ENCODE measurements around the gene NFAT5.
"Not testable (repeated sequence)": the region's sequence is repeated elsewhere in the genome, so short reads cannot be mapped to it uniquely, and the experiment has no call there.

NFAT5 gene

GRCh38 chr16:69643997-69644396 is 78.2 kb downstream of the NFAT5 start:
- not testable (repeated sequence) for DNase-seq

- no peak for DNase-seq
Observed at GRCh38 chr16:69644790-69645189, 79.0 kb downstream of the NFAT5 start.

GRCh38 chr16:69647020-69647419 is 81.3 kb downstream of the NFAT5 start:
- no peak for DNase-seq

- DNase-seq, result no peak
Observed at GRCh38 chr16:69651217-69651616, 85.5 kb downstream of the NFAT5 start.

GRCh38 chr16:69654280-69654931 is 88.6 kb downstream of the NFAT5 start:
- no peak for DNase-seq

GRCh38 chr16:69660166-69660565 is 94.4 kb downstream of the NFAT5 start:
- DNase-seq, result no peak

GRCh38 chr16:69662901-69663300 is 97.1 kb downstream of the NFAT5 start:
- DNase-seq, result no peak

GRCh38 chr16:69663846-69664245 is 98.1 kb downstream of the NFAT5 start:
- DNase-seq, result no peak

- no peak for DNase-seq
Observed at GRCh38 chr16:69669577-69669976, 103.8 kb downstream of the NFAT5 start.

- no peak for DNase-seq
Observed at GRCh38 chr16:69672315-69672997, 106.7 kb downstream of the NFAT5 start.

GRCh38 chr16:69672998-69673713 is 107.4 kb downstream of the NFAT5 start:
- DNase-seq, result no peak

GRCh38 chr16:69680358-69680757 is 114.6 kb downstream of the NFAT5 start:
- DNase-seq, result no peak

- no peak for DNase-seq
Observed at GRCh38 chr16:69688589-69688988, 122.8 kb downstream of the NFAT5 start.

GRCh38 chr16:69691980-69692911 is 126.5 kb downstream of the NFAT5 start:
- DNase-seq, result no peak

GRCh38 chr16:69693916-69694315 is 128.2 kb downstream of the NFAT5 start:
- no peak for DNase-seq

- no peak for DNase-seq
Observed at GRCh38 chr16:69698404-69698803, 132.6 kb downstream of the NFAT5 start.

GRCh38 chr16:69699915-69700314 is 134.1 kb downstream of the NFAT5 start:
- DNase-seq, result no peak

- no peak for DNase-seq
Observed at GRCh38 chr16:69701452-69701851, 135.7 kb downstream of the NFAT5 start.

- no peak for DNase-seq
Observed at GRCh38 chr16:69701866-69702265, 136.1 kb downstream of the NFAT5 start.

GRCh38 chr16:69703638-69704037 is 137.9 kb downstream of the NFAT5 start:
- no peak for DNase-seq

- no peak for DNase-seq
Observed at GRCh38 chr16:69706256-69706974, 140.6 kb downstream of the NFAT5 start.

GRCh38 chr16:69706975-69707340 is 141.2 kb downstream of the NFAT5 start:
- DNase-seq, result no peak
